ENCODE measurements around the gene FHOD3. TPM values are rescaled to one million over a fixed set of nuclear protein-coding genes. Genes with fewer than 3 reads are reported as not detected.

The FHOD3 gene
- total and polyA plus RNA-seq, 4 donors = 0.57 to 1.3 (median 1.2) TPM; not detected in 1

DNA sequence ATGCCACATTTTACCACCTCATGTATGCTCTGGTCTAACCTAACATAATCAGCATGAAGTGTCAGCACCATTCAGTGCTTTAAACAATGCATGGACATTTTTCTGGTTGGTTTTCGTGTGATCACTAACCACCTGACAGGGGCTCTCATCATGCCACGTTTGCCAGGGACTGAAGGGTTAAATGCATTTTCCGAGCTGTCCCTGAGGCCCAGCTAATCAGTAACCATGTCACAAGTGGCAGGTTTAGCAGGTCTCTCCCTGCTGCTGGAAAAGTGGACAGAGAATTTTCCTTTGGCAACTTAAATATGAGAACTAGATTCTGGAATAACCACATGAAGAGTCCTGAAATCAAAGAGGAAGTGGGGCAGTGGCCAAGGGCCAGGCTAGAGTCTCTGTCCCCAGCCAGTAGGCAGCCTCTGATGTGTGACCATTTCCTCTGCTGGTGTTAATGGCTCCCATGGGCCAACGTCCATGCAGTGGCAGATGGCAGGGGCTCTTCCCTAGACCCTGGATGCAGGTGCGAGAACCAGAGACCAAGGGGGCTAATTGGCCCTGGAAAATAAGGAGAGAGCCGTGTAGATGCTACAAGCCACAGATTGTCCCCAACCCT, 461.8 kb downstream of the FHOD3 start:
- 41% methylated on average over 6 of the region's 6 CpGs for WGBS
- TF ChIP-seq HNF4G (IDR thresholded peaks at IDR 0.05) (no peak), GABPA (IDR thresholded peaks at IDR 0.05 in 1 of 2, conservative IDR thresholded peaks at IDR 0.05 in 1 of 2) (no peak), TAF1 (conservative IDR thresholded peaks at IDR 0.05) (no peak), JUND (IDR thresholded peaks at IDR 0.05) (no peak)
- TF ChIP-seq, protein P1, sequence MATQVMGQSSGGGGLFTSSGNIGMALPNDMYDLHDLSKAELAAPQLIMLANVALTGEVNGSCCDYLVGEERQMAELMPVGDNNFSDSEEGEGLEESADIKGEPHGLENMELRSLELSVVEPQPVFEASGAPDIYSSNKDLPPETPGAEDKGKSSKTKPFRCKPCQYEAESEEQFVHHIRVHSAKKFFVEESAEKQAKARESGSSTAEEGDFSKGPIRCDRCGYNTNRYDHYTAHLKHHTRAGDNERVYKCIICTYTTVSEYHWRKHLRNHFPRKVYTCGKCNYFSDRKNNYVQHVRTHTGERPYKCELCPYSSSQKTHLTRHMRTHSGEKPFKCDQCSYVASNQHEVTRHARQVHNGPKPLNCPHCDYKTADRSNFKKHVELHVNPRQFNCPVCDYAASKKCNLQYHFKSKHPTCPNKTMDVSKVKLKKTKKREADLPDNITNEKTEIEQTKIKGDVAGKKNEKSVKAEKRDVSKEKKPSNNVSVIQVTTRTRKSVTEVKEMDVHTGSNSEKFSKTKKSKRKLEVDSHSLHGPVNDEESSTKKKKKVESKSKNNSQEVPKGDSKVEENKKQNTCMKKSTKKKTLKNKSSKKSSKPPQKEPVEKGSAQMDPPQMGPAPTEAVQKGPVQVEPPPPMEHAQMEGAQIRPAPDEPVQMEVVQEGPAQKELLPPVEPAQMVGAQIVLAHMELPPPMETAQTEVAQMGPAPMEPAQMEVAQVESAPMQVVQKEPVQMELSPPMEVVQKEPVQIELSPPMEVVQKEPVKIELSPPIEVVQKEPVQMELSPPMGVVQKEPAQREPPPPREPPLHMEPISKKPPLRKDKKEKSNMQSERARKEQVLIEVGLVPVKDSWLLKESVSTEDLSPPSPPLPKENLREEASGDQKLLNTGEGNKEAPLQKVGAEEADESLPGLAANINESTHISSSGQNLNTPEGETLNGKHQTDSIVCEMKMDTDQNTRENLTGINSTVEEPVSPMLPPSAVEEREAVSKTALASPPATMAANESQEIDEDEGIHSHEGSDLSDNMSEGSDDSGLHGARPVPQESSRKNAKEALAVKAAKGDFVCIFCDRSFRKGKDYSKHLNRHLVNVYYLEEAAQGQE (IDR thresholded peaks at IDR 0.05) = no peak
- no peak overlapping the region for H3K4me3 ChIP-seq (ENCODE audit: low read depth in 1 of 3, low read length in 3 of 3)
- no peak overlapping the region for H3K9ac ChIP-seq (ENCODE audit: low read depth in 1 of 2, low read length in 2 of 2)
- no peak for DNase-seq (ENCODE audit: low spot score)
- H3K27me3 ChIP-seq (ENCODE audit: control insufficient read depth in 4 of 4, insufficient read depth in 4 of 4, low read length in 3 of 4) = no peaks in the 10 kb centered on the region
- H3K36me3 ChIP-seq (ENCODE audit: control insufficient read depth in 4 of 4, insufficient read depth in 3 of 4, low read depth in 1 of 4, low read length in 3 of 4) = no peaks in the 10 kb centered on the region
- no peak overlapping the region for H3K27ac ChIP-seq (ENCODE audit: low read depth in 1 of 2, low read length in 2 of 2)
- no peaks in the 10 kb centered on the region for H3K9me3 ChIP-seq (ENCODE audit: control insufficient read depth in 4 of 4, low read length in 3 of 4)
- H3K4me1 ChIP-seq (ENCODE audit: control insufficient read depth in 4 of 4, insufficient read depth in 4 of 4, low read length in 3 of 4) = no peaks in the 10 kb centered on the region

GRCh38 chr18:36760598-36760997, 463.1 kb downstream of the FHOD3 start:
- Histone ChIP-seq H3K9me3 (ENCODE audit: control insufficient read depth in 4 of 4, low read length in 3 of 4) (no peaks in the 10 kb centered on the region), H3K27ac (ENCODE audit: low read depth in 1 of 2, low read length in 2 of 2) (no peak overlapping the region), H3K36me3 (ENCODE audit: control insufficient read depth in 4 of 4, insufficient read depth in 3 of 4, low read depth in 1 of 4, low read length in 3 of 4) (no peaks in the 10 kb centered on the region), H3K9ac (ENCODE audit: low read depth in 1 of 2, low read length in 2 of 2) (no peak overlapping the region), H3K4me3 (ENCODE audit: low read depth in 1 of 3, low read length in 3 of 3) (no peak overlapping the region), H3K4me1 (ENCODE audit: control insufficient read depth in 4 of 4, insufficient read depth in 4 of 4, low read length in 3 of 4) (no peaks in the 10 kb centered on the region), H3K27me3 (ENCODE audit: control insufficient read depth in 4 of 4, insufficient read depth in 4 of 4, low read length in 3 of 4) (no peaks in the 10 kb centered on the region)
- DNase-seq (ENCODE audit: low spot score) = no peak
- TF ChIP-seq GABPA (IDR thresholded peaks at IDR 0.05 in 1 of 2, conservative IDR thresholded peaks at IDR 0.05 in 1 of 2) (no peak), MAX (IDR thresholded peaks at IDR 0.05) (no peak), HNF4G (IDR thresholded peaks at IDR 0.05) (no peak), JUND (IDR thresholded peaks at IDR 0.05) (no peak), SP1 (IDR thresholded peaks at IDR 0.05) (no peak), CTCF (IDR thresholded peaks at IDR 0.05; ENCODE audit: low read depth, low read length, missing input control) (no peak), FOXA1 (IDR thresholded peaks at IDR 0.05) (no peak), EGR1 (IDR thresholded peaks at IDR 0.05; ENCODE audit: low read depth in 2 of 2) (no peak), NR2F2 (IDR thresholded peaks at IDR 0.05) (no peak), FOXA2 (IDR thresholded peaks at IDR 0.05) (no peak), HNF4A (conservative IDR thresholded peaks at IDR 0.05) (no peak), ZBTB33 (IDR thresholded peaks at IDR 0.05) (no peak), ATF3 (IDR thresholded peaks at IDR 0.05) (no peak), YY1 (IDR thresholded peaks at IDR 0.05) (no peak), RXRA (IDR thresholded peaks at IDR 0.05) (no peak), RAD21 (IDR thresholded peaks at IDR 0.05) (no peak), TAF1 (conservative IDR thresholded peaks at IDR 0.05) (no peak)
- TF ChIP-seq, protein P1 (IDR thresholded peaks at IDR 0.05) = no peak
- WGBS = 94% methylated on average over 29 of the region's 29 CpGs
